Keratinocyte (primary cell): Measurements from ENCODE around the gene PRELID1.

Experiments
- EZH2 ChIP-seq: IDR thresholded peaks from one replicate; pipeline ENCODE4 v1.6.1; 2012; ENCODE audit warnings: inconsistent platforms, mild to moderate bottlenecking, low read length, moderate library complexity
- TF ChIP-seq, protein P1 (sequence below), 3 experiments: IDR thresholded peaks in 1 of 3; conservative IDR thresholded peaks in 1 of 3; optimal IDR thresholded peaks in 1 of 3; 2 replicates in 2 of 3; 3 replicates in 1 of 3; pipeline versions ENCODE3 to v1.5.1; 2011; ENCODE audit warnings: low read length in 3 of 3, mild to moderate bottlenecking in 3 of 3, moderate library complexity in 2 of 3, control low read depth in 1 of 3, inconsistent platforms in 1 of 3; ENCODE audit not compliant: insufficient read depth in 2 of 3; ENCODE audit errors: extremely low read depth in 1 of 3

DNA sequence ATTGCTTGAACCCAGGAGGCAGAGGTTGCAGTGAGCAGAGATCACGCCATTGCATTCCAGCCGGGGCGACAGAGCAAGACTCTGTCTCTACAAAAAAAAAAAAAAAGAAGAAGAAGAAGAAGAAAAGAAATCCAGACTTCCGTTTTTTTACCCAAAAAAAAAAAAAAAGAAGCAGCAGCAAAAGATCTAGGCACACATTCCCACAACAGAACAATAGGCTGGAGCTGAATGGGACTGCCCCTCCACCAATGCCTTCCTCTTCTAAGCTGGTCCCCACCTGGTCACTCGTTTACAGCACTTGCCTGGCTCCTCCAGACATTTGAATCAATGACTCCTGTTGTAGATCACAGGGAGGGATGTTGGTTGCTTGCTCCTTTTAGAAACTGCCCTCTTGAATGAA is 49.5 kb downstream of the PRELID1 start:
- no peak for TF ChIP-seq EZH2
- TF ChIP-seq, protein P1, sequence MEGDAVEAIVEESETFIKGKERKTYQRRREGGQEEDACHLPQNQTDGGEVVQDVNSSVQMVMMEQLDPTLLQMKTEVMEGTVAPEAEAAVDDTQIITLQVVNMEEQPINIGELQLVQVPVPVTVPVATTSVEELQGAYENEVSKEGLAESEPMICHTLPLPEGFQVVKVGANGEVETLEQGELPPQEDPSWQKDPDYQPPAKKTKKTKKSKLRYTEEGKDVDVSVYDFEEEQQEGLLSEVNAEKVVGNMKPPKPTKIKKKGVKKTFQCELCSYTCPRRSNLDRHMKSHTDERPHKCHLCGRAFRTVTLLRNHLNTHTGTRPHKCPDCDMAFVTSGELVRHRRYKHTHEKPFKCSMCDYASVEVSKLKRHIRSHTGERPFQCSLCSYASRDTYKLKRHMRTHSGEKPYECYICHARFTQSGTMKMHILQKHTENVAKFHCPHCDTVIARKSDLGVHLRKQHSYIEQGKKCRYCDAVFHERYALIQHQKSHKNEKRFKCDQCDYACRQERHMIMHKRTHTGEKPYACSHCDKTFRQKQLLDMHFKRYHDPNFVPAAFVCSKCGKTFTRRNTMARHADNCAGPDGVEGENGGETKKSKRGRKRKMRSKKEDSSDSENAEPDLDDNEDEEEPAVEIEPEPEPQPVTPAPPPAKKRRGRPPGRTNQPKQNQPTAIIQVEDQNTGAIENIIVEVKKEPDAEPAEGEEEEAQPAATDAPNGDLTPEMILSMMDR (optimal IDR thresholded peaks at IDR 0.05 in 1 of 3, IDR thresholded peaks at IDR 0.05 in 1 of 3, conservative IDR thresholded peaks at IDR 0.05 in 1 of 3; ENCODE audit: extremely low read depth in 1 of 3, insufficient read depth in 2 of 3, low read length in 3 of 3): no peak
